PC-9 (cell line): ENCODE data around the gene YY2.

ENCODE experiments used
- EZH2 ChIP-seq: fragments of 200-600 bp; sonication (generic); IDR thresholded peaks from 2 replicates; pipeline ENCODE4 v1.8.0; 2017; ENCODE audit warnings: antibody characterized with exemption, low read depth
- TF ChIP-seq, protein P1 (sequence below): fragments of 200-600 bp; sonication (generic); conservative IDR thresholded peaks from 2 replicates; pipeline ENCODE4 v1.6.1; 2017; ENCODE audit warnings: mixed run types, antibody characterized with exemption, mild to moderate bottlenecking, moderate library complexity

DNA sequence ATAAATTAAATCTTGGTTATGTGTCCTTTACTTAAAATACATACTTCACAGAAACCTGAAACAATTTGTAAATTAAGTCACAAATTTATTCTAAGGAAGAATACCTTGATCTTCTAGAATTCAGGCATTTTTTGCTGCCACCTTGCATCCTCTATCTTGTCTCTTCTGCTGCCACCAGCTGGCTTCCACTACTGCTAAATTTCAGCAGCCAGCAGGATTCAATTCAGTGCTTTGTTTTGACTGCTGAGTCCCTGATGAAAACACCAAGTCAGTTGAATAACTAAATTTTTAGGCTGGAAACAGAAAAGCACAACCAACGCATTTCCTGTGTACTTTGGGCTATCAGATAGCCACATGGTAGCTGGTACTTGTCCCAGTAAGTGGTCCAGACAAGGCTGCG is 18.7 kb upstream of the YY2 start:
- TF ChIP-seq, protein P1, sequence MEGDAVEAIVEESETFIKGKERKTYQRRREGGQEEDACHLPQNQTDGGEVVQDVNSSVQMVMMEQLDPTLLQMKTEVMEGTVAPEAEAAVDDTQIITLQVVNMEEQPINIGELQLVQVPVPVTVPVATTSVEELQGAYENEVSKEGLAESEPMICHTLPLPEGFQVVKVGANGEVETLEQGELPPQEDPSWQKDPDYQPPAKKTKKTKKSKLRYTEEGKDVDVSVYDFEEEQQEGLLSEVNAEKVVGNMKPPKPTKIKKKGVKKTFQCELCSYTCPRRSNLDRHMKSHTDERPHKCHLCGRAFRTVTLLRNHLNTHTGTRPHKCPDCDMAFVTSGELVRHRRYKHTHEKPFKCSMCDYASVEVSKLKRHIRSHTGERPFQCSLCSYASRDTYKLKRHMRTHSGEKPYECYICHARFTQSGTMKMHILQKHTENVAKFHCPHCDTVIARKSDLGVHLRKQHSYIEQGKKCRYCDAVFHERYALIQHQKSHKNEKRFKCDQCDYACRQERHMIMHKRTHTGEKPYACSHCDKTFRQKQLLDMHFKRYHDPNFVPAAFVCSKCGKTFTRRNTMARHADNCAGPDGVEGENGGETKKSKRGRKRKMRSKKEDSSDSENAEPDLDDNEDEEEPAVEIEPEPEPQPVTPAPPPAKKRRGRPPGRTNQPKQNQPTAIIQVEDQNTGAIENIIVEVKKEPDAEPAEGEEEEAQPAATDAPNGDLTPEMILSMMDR = no peak
- TF ChIP-seq EZH2 = no peak
